HL-60 (cell line): ENCODE data around the gene NCR1.

Experiments used
- DNase-seq, 2 experiments: peaks; one replicate each; pipeline ENCODE4 v3.0.0-alpha.2; 2010 to 2020; ENCODE audit warnings: low read depth in 1 of 2, low spot score in 1 of 2
- H3K27ac ChIP-seq: fragments of 250-450 bp; sonication (Bioruptor Pico); replicated peaks from 2 replicates; pipeline ENCODE4 v1.5.1; 2020; ENCODE audit warnings: mild to moderate bottlenecking, moderate library complexity
- H3K27me3 ChIP-seq: fragments of 250-450 bp; sonication (Bioruptor Pico); 2 replicates; pipeline ENCODE4 v1.5.1; 2021; ENCODE audit warnings: mild to moderate bottlenecking, moderate library complexity; ENCODE audit not compliant: insufficient read depth, poor library complexity, severe bottlenecking
- H3K4me3 ChIP-seq: replicated peaks from 2 replicates; pipeline ENCODE4 v1.5.1; 2011; ENCODE audit warnings: mild to moderate bottlenecking, control low read depth, low read length; ENCODE audit not compliant: insufficient read depth
- GABPA ChIP-seq: IDR thresholded peaks from 2 replicates; pipeline ENCODE4 v1.6.1; 2012; ENCODE audit warnings: low read depth
- POLR2AphosphoS5 ChIP-seq: IDR thresholded peaks from 2 replicates; pipeline ENCODE4 v1.6.1; 2012; ENCODE audit warnings: low read depth
- SPI1 ChIP-seq: IDR thresholded peaks from 2 replicates; pipeline ENCODE4 v1.6.1; 2012; ENCODE audit warnings: low read depth, mild to moderate bottlenecking, borderline replicate concordance
- TF ChIP-seq, protein P1 (sequence below): IDR thresholded peaks from one replicate; pipeline ENCODE4 v1.5.1; 2011; ENCODE audit warnings: low read length, control low read depth, inconsistent platforms; ENCODE audit not compliant: insufficient read depth
- TF ChIP-seq, protein P2 (sequence below): IDR thresholded peaks from 2 replicates; pipeline ENCODE4 v1.6.1; 2012; ENCODE audit warnings: low read depth; ENCODE audit not compliant: insufficient replicate concordance

Gene NCR1

DNA sequence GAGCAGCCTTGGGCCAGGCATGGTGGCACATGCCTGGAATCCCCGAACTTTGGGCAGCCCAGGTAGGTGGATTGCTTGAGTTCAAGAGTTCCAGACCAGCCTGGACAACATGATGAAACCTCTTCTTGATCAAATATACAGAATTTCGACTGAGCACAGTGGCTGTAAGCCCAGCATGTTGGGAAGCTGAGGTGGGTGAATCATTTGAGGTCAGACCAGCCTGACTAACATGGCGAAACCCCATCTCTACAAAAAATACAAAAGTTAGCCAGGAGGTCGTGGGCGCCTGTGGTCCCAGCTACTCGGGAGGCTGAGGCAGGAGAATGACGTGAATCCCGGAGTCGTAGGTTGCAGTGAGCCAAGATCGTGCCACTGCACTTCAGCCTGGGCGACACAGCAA, 49.4 kb downstream of the NCR1 start:
- Histone ChIP-seq H3K27ac (no peak overlapping the region), H3K4me3 (no peak overlapping the region), H3K27me3 (no peaks in the 10 kb centered on the region)
- TF ChIP-seq SPI1 (no peak), POLR2AphosphoS5 (no peak), GABPA (no peak)
- TF ChIP-seq, protein P1, sequence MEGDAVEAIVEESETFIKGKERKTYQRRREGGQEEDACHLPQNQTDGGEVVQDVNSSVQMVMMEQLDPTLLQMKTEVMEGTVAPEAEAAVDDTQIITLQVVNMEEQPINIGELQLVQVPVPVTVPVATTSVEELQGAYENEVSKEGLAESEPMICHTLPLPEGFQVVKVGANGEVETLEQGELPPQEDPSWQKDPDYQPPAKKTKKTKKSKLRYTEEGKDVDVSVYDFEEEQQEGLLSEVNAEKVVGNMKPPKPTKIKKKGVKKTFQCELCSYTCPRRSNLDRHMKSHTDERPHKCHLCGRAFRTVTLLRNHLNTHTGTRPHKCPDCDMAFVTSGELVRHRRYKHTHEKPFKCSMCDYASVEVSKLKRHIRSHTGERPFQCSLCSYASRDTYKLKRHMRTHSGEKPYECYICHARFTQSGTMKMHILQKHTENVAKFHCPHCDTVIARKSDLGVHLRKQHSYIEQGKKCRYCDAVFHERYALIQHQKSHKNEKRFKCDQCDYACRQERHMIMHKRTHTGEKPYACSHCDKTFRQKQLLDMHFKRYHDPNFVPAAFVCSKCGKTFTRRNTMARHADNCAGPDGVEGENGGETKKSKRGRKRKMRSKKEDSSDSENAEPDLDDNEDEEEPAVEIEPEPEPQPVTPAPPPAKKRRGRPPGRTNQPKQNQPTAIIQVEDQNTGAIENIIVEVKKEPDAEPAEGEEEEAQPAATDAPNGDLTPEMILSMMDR: no peak
- TF ChIP-seq, protein P2, sequence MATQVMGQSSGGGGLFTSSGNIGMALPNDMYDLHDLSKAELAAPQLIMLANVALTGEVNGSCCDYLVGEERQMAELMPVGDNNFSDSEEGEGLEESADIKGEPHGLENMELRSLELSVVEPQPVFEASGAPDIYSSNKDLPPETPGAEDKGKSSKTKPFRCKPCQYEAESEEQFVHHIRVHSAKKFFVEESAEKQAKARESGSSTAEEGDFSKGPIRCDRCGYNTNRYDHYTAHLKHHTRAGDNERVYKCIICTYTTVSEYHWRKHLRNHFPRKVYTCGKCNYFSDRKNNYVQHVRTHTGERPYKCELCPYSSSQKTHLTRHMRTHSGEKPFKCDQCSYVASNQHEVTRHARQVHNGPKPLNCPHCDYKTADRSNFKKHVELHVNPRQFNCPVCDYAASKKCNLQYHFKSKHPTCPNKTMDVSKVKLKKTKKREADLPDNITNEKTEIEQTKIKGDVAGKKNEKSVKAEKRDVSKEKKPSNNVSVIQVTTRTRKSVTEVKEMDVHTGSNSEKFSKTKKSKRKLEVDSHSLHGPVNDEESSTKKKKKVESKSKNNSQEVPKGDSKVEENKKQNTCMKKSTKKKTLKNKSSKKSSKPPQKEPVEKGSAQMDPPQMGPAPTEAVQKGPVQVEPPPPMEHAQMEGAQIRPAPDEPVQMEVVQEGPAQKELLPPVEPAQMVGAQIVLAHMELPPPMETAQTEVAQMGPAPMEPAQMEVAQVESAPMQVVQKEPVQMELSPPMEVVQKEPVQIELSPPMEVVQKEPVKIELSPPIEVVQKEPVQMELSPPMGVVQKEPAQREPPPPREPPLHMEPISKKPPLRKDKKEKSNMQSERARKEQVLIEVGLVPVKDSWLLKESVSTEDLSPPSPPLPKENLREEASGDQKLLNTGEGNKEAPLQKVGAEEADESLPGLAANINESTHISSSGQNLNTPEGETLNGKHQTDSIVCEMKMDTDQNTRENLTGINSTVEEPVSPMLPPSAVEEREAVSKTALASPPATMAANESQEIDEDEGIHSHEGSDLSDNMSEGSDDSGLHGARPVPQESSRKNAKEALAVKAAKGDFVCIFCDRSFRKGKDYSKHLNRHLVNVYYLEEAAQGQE: no peak
- no peak for DNase-seq

DNA sequence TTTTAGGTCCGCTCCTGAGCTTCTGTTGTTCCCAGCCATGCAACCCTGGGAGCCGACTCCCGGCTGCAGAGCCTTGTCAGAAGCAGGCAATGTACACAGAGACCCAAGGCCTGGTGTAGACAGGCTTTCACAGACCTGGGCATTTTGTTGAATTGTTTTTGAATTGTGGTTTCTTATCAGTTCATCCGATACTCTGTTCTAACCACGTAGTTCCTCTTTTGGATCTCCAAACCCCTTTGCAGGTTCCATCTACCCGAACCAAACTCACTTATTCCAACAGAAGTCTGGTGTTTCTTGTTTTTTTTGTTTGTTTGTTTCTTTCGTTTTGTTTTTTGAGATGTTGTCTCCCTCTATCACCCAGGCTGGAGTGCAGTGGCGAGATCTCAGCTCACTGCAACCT, 53.9 kb downstream of the NCR1 start:
- no peaks in the 10 kb centered on the region for H3K27me3 ChIP-seq
- peak overlapping the region; percentile 20; the same call in 1 of the 2 replicates for H3K27ac ChIP-seq
- TF ChIP-seq SPI1: peak; percentile 80
- no peak for TF ChIP-seq POLR2AphosphoS5
- no peak overlapping the region for H3K4me3 ChIP-seq
- DNase-seq: peak; percentile 28 to 76
